HepG2 (cell line): ENCODE measurements around the gene USP7. TPM values are rescaled to one million over a fixed set of nuclear protein-coding genes. Genes with fewer than 3 reads are reported as not detected.
A peak's percentile ranks its signal among the peaks of the same experiment; 100 is the strongest.

ENCODE experiments used
- CAMTA2 ChIP-seq: sonication (generic); formaldehyde crosslinking; IDR thresholded peaks from 2 replicates; pipeline ENCODE4 v1.4.0; 2020; ENCODE audit warnings: mild to moderate bottlenecking, missing genetic modification reagents, borderline replicate concordance
- FOXK1 ChIP-seq: sonication (generic); formaldehyde crosslinking; IDR thresholded peaks from 2 replicates; pipeline ENCODE4 v1.4.0; 2020; ENCODE audit warnings: low read depth, missing genetic modification reagents, borderline replicate concordance
- HHEX ChIP-seq: IDR thresholded peaks from 2 replicates; pipeline ENCODE4 v1.6.1; 2016; ENCODE audit warnings: control low read depth
- HNF4A ChIP-seq: sonication (generic); formaldehyde crosslinking; IDR thresholded peaks from 2 replicates; pipeline ENCODE4 v1.4.0; 2020; ENCODE audit warnings: missing genetic modification reagents
- KDM4B ChIP-seq: sonication (generic); formaldehyde crosslinking; IDR thresholded peaks from 2 replicates; pipeline ENCODE4 v1.4.0; 2020; ENCODE audit warnings: missing genetic modification reagents
- MAFF ChIP-seq: IDR thresholded peaks from 2 replicates; pipeline ENCODE4 v1.6.1; 2011; ENCODE audit warnings: low read depth, low read length, improper control_type of control experiment
- MZF1 ChIP-seq: sonication (generic); formaldehyde crosslinking; IDR thresholded peaks from 2 replicates; pipeline ENCODE4 v1.8.1; 2023; ENCODE audit warnings: mild to moderate bottlenecking, missing genetic modification reagents, borderline replicate concordance
- RBM39 ChIP-seq: fragments of 200-400 bp; formaldehyde crosslinking; IDR thresholded peaks from one replicate; pipeline ENCODE4 v1.6.1; 2018; ENCODE audit warnings: antibody characterized with exemption, mild to moderate bottlenecking, low read depth, low read length; ENCODE audit not compliant: poor library complexity, severe bottlenecking
- RFXAP ChIP-seq: sonication (generic); formaldehyde crosslinking; IDR thresholded peaks from 2 replicates; pipeline ENCODE4 v1.4.0; 2020; ENCODE audit warnings: missing genetic modification reagents, borderline replicate concordance
- SIN3A ChIP-seq: IDR thresholded peaks from 2 replicates; pipeline ENCODE4 v1.6.1; 2011; ENCODE audit warnings: low read depth, mild to moderate bottlenecking, control low read depth, low read length, borderline replicate concordance
- SNAI1 ChIP-seq: sonication (generic); formaldehyde crosslinking; IDR thresholded peaks from 2 replicates; pipeline ENCODE4 v1.5.0; 2020; ENCODE audit warnings: mild to moderate bottlenecking, missing genetic modification reagents, borderline replicate concordance
- TCF12 ChIP-seq, 2 experiments: fragments of 450-650 bp in 1 of 2; sonication (generic) in 1 of 2; formaldehyde crosslinking in 1 of 2; IDR thresholded peaks; 2 replicates each; pipeline versions ENCODE4 v1.6.1 to v1.8.0; 2017 to 2022; ENCODE audit warnings: antibody characterized with exemption in 1 of 2, mild to moderate bottlenecking in 1 of 2, missing genetic modification reagents in 1 of 2, moderate library complexity in 1 of 2
- YY1 ChIP-seq: IDR thresholded peaks from 2 replicates; pipeline ENCODE4 v1.6.1; 2011; ENCODE audit warnings: low read length, low read depth, moderate library complexity, mild to moderate bottlenecking; ENCODE audit not compliant: insufficient read depth, insufficient replicate concordance
- ZNF232 ChIP-seq: sonication (generic); formaldehyde crosslinking; IDR thresholded peaks from 2 replicates; pipeline ENCODE4 v1.4.0; 2020; ENCODE audit warnings: missing genetic modification reagents, borderline replicate concordance
- ZNF337 ChIP-seq: sonication (generic); formaldehyde crosslinking; IDR thresholded peaks from 2 replicates; pipeline ENCODE4 v1.5.1; 2020; ENCODE audit warnings: missing genetic modification reagents, low read depth, mild to moderate bottlenecking, borderline replicate concordance
- ZNF547 ChIP-seq: sonication (generic); formaldehyde crosslinking; IDR thresholded peaks from 2 replicates; pipeline ENCODE4 v1.5.1; 2020; ENCODE audit warnings: mild to moderate bottlenecking, missing genetic modification reagents
- polyA plus RNA-seq, 8 experiments: library from polyadenylated mRNA; depleted of rRNA in 3 of 8; stranded (reverse) in 7 of 8; unstranded in 1 of 8; fragments of >200 nt; fragmentation: Illumina TruSeq in 4 of 8; extraction: Trizol in 4 of 8; gene quantifications; 2 replicates each; pipeline versions ENCODE4 v1.2.1 to v1.2.3, GENCODE V29; 2011 to 2016; ENCODE audit warnings: low read depth in 4 of 8, missing spikeins in 1 of 8, mixed read lengths in 1 of 8; ENCODE audit not compliant: insufficient read depth in 1 of 8
- total RNA-seq, 5 experiments: library from RNA; depleted of rRNA; stranded (reverse); fragments of >200 nt; fragmentation: Illumina TruSeq; extraction: Trizol; gene quantifications; 2 replicates each; pipeline ENCODE4 v1.2.3, GENCODE V29; 2016; ENCODE audit warnings: low read depth in 1 of 5
- TF ChIP-seq, protein P1 (sequence below): sonication (generic); formaldehyde crosslinking; IDR thresholded peaks from 2 replicates; pipeline ENCODE4 v1.4.0; 2020; ENCODE audit warnings: missing genetic modification reagents
- TF ChIP-seq, protein P2 (sequence below): sonication (generic); formaldehyde crosslinking; IDR thresholded peaks from 2 replicates; pipeline ENCODE4 v1.5.0; 2020; ENCODE audit warnings: mild to moderate bottlenecking, missing genetic modification reagents, borderline replicate concordance
- TF ChIP-seq, protein P3 (sequence below): sonication (generic); formaldehyde crosslinking; IDR thresholded peaks from 2 replicates; pipeline ENCODE4 v1.4.0; 2020; ENCODE audit warnings: missing genetic modification reagents

USP7 gene
- total and polyA plus RNA-seq, 2 of the 13 experiments (the other 11 are each of a cell fraction or from before 2014, with no cell fraction given): 52.5 to 173 TPM

DNA sequence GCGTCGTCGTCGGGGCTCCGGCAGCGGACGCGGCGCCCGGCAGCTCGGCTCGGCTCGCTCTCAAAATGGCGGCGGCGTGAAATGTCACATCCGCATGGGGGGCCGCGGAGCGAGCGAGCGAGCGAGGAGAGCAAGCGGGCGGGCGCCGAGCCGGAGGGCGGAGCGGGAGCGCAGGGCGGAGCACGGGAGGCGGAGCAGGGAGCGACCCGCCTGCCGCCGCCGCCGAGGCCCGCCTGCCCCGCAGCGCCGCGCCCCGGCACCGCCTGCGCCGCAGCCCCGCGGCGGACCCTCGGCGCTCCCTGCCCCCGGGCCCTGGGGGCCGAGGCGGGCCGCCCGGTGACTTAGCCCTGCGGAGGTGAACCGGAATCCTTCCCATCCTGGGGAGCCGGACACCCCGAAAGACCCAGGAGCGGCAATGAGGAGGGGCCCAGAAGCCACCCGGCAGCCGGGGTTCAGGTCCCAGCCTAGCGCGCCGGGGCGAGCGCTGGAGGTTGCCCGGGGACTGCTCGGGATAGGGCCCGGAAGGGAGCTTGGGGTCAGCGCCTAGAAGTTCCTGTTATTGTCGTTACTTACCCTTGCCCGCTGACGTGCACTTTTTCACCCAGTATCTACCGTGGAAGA, at the start of gene USP7 (continued):
- TF ChIP-seq, protein P1, sequence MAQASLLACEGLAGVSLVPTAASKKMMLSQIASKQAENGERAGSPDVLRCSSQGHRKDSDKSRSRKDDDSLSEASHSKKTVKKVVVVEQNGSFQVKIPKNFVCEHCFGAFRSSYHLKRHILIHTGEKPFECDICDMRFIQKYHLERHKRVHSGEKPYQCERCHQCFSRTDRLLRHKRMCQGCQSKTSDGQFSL (CRISPR knock-in tag): peak; percentile 65; the same call in 1 of the 2 replicates
- peak; percentile 54 for TF ChIP-seq RFXAP (CRISPR knock-in tag)
- no peak for TF ChIP-seq TCF12 (IDR thresholded peaks at IDR 0.05)
- TF ChIP-seq TCF12 (CRISPR knock-in tag; IDR thresholded peaks at IDR 0.05): no peak
- peak; percentile 59; the same call in 1 of the 2 replicates for TF ChIP-seq ZNF232
- no peak for TF ChIP-seq MAFF
- TF ChIP-seq FOXK1 (CRISPR knock-in tag): no peak
- TF ChIP-seq MZF1 (CRISPR knock-in tag): no peak
- no peak; the same call in 1 of the 2 replicates for TF ChIP-seq HNF4A
- no peak for TF ChIP-seq ZNF547 (CRISPR knock-in tag)
- peak; percentile 97 for TF ChIP-seq YY1
- TF ChIP-seq HHEX (CRISPR knock-in tag): no peak
- TF ChIP-seq SIN3A: no peak; the same call in 1 of the 2 replicates
- TF ChIP-seq CAMTA2 (CRISPR knock-in tag): no peak
- TF ChIP-seq, protein P2, sequence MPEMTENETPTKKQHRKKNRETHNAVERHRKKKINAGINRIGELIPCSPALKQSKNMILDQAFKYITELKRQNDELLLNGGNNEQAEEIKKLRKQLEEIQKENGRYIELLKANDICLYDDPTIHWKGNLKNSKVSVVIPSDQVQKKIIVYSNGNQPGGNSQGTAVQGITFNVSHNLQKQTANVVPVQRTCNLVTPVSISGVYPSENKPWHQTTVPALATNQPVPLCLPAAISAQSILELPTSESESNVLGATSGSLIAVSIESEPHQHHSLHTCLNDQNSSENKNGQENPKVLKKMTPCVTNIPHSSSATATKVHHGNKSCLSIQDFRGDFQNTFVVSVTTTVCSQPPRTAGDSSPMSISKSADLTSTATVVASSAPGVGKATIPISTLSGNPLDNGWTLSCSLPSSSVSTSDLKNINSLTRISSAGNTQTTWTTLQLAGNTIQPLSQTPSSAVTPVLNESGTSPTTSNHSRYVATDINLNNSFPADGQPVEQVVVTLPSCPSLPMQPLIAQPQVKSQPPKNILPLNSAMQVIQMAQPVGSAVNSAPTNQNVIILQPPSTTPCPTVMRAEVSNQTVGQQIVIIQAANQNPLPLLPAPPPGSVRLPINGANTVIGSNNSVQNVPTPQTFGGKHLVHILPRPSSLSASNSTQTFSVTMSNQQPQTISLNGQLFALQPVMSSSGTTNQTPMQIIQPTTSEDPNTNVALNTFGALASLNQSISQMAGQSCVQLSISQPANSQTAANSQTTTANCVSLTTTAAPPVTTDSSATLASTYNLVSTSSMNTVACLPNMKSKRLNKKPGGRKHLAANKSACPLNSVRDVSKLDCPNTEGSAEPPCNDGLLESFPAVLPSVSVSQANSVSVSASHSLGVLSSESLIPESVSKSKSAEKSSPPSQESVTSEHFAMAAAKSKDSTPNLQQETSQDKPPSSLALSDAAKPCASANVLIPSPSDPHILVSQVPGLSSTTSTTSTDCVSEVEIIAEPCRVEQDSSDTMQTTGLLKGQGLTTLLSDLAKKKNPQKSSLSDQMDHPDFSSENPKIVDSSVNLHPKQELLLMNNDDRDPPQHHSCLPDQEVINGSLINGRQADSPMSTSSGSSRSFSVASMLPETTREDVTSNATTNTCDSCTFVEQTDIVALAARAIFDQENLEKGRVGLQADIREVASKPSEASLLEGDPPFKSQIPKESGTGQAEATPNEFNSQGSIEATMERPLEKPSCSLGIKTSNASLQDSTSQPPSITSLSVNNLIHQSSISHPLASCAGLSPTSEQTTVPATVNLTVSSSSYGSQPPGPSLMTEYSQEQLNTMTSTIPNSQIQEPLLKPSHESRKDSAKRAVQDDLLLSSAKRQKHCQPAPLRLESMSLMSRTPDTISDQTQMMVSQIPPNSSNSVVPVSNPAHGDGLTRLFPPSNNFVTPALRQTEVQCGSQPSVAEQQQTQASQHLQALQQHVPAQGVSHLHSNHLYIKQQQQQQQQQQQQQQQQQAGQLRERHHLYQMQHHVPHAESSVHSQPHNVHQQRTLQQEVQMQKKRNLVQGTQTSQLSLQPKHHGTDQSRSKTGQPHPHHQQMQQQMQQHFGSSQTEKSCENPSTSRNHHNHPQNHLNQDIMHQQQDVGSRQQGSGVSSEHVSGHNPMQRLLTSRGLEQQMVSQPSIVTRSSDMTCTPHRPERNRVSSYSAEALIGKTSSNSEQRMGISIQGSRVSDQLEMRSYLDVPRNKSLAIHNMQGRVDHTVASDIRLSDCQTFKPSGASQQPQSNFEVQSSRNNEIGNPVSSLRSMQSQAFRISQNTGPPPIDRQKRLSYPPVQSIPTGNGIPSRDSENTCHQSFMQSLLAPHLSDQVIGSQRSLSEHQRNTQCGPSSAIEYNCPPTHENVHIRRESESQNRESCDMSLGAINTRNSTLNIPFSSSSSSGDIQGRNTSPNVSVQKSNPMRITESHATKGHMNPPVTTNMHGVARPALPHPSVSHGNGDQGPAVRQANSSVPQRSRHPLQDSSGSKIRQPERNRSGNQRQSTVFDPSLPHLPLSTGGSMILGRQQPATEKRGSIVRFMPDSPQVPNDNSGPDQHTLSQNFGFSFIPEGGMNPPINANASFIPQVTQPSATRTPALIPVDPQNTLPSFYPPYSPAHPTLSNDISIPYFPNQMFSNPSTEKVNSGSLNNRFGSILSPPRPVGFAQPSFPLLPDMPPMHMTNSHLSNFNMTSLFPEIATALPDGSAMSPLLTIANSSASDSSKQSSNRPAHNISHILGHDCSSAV (CRISPR knock-in tag): no peak
- TF ChIP-seq, protein P3, sequence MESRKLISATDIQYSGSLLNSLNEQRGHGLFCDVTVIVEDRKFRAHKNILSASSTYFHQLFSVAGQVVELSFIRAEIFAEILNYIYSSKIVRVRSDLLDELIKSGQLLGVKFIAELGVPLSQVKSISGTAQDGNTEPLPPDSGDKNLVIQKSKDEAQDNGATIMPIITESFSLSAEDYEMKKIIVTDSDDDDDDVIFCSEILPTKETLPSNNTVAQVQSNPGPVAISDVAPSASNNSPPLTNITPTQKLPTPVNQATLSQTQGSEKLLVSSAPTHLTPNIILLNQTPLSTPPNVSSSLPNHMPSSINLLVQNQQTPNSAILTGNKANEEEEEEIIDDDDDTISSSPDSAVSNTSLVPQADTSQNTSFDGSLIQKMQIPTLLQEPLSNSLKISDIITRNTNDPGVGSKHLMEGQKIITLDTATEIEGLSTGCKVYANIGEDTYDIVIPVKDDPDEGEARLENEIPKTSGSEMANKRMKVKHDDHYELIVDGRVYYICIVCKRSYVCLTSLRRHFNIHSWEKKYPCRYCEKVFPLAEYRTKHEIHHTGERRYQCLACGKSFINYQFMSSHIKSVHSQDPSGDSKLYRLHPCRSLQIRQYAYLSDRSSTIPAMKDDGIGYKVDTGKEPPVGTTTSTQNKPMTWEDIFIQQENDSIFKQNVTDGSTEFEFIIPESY: no peak
- TF ChIP-seq KDM4B (CRISPR knock-in tag): no peak
- TF ChIP-seq SNAI1 (CRISPR knock-in tag): peak; percentile 75; the same call in 1 of the 2 replicates
- no peak for TF ChIP-seq RBM39
- TF ChIP-seq ZNF337: no peak
